NCI-H2227 (cell line): Measurements from ENCODE around the gene PPEF2.
A peak's percentile ranks its signal among the peaks of the same experiment; 100 is the strongest.
"Not testable (repeated sequence)": the region's sequence is repeated elsewhere in the genome, so short reads cannot be mapped to it uniquely, and the experiment has no call there.

Experiments used
- DNase-seq: peaks from one replicate; lab custom pipeline; 2025; ENCODE audit not compliant: unreplicated experiment; lab: John Stamatoyannopoulos, UW

The PPEF2 gene, protein sequence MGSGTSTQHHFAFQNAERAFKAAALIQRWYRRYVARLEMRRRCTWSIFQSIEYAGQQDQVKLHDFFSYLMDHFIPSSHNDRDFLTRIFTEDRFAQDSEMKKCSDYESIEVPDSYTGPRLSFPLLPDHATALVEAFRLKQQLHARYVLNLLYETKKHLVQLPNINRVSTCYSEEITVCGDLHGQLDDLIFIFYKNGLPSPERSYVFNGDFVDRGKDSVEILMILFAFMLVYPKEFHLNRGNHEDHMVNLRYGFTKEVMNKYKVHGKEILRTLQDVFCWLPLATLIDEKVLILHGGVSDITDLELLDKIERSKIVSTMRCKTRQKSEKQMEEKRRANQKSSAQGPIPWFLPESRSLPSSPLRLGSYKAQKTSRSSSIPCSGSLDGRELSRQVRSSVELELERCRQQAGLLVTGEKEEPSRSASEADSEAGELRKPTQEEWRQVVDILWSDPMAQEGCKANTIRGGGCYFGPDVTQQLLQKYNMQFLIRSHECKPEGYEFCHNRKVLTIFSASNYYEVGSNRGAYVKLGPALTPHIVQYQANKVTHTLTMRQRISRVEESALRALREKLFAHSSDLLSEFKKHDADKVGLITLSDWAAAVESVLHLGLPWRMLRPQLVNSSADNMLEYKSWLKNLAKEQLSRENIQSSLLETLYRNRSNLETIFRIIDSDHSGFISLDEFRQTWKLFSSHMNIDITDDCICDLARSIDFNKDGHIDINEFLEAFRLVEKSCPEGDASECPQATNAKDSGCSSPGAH

DNA sequence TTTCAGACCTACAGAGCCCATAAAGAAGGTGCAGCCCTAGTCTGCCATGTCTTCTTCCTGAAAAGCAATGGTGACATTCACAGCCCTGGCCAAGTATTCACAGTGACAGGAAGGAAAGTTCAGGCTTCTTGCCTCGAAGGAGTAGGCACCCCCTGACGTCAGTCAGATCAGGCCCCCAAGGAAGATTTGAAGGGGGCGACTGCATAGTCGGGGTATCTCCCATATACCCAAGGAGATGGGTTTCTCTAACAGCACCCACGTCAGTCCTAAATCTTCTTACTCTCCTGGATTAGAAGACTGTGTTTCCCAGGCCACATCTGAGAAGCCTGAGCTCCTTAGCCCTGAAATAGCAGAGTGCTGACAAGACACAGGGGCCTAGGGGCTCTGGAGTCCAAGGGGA, at the start of gene PPEF2:
Gene PPEF2, minus strand, starts transcription at position 101 of the 400 bp plus-strand sequence. CDS start 6,127 bp downstream, outside the sequence.
- DNase-seq, result no peak

DNA sequence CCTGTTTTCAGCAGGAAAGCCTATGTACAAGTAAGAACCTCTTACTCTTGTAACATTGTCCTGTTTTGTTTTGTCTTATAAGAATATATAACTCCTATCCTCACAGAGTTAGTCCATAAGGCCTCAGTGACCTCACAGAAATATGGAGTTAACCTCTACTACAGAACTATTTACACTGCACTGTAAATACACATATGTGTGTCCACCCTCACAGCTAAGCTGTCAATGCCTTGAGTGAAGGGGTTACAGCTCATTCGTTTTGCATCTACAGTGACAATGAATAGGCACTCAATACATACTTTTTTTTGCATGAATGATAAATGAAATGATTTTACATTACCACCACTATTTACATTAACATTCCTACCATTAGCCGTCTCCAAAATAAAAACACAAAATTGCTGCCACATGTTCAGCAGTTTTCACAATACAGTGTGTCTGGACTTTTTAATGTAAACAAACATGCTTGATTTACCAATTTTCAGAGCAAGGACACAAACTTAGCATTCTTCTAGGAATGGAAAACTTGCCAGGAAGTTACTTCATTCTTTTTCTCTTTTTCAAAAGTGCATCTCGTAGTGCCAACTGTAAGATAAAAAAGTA, 48.1 kb upstream of the PPEF2 start:
- DNase-seq, result no peak

DNA sequence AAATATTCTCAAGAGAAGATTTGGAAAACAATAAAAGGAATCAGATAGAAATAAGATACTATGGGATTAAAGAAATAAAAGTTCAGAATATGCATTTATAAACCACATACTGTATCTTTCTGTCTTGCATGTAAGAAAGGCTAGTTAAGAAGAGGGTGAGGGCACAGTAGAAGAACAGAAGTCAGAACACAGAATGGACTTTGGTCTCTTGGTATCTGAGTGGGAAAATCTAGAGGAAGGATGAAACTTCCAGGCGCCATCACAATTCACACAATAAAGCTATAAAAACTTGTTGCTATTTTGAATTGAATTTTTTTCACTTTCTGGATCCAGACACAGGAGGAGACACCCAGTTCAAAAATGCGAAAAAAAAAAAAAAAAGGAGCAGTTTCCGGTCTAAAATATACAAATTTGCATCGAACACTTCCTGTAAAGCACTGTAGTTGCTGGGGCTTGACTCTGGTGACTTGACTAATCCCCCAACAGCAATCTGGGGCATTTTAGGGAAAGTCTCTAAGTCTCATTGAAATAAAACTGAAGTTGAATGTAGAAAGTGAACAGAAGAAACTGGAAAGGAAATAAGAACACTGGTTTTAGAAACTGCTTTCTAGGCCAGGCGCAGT, 46.7 kb upstream of the PPEF2 start:
- DNase-seq, result no peak

DNA sequence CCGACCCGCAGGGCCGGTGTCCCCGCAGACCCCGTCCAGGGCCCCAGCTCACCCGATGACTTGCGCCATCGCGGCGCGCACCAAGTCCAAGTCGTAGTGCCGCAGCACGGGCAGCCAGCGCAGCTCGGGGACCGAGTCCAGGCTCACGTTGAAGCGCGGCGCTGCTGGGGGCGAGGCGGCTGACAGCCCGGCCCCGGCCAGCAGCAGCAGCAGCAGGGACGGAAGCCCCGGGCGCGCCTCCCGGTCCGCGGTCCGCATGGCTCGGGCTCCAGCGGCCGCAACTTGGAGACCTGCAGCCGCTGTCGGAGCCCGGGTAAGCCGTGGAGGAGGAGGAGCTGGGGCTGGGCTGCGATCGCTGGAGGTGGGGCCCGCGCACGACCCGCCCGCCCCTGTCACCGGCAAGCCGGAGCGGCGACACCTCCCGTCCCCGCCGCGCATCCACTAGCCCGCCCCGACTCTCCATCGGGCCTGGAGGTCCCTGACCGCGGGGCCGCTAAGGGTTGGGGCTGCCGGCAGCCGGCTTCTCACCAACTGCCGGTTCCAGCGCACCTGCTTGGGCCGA, 38.5 kb upstream of the PPEF2 start, which contains the start of gene NAAA:
Gene NAAA, minus strand, starts transcription at position 322 of the 562 bp plus-strand sequence. Its CDS starts 64 bp downstream, at position 258.
- peak; percentile 81 for DNase-seq

DNA sequence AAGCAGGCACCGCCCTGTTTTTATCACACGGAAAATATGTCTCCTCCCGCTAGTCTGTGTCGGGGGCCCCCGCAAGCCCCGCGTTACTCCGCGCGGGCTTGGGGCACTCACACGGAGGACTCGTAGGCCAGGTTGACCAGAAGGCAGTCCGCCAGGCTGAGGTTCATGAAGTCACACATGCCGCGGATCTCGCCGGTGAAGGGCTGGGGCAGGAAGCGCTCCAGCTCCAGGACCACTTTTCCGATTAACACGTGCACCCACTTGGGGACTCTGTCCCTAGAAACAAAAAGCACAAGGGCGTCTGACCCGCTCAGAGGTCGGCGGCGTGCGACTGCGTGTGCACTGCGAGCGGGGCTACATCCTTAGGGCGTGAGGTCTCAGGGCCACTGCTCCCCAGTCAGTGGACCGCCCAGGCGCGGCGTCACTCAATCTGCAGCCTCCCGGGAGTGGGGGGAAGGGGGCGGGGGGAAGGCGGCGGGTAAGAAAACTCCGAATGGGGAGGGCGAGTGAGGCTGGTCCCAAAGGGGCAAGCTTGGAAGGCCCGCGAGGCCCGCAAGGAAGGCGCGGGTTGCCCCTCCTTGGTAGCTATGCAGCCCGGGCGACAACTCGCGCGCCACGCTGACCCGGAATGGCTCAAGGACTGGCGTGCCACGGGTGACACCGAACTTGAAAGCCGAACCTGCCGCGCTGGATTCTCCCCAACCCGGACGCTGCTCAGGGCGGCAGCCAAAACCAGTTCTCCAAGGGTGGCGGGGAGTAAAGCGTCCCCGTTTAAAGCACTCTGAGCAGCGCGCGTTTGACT, 37.8 kb upstream of the PPEF2 start:
- peak; percentile 50 for DNase-seq

DNA sequence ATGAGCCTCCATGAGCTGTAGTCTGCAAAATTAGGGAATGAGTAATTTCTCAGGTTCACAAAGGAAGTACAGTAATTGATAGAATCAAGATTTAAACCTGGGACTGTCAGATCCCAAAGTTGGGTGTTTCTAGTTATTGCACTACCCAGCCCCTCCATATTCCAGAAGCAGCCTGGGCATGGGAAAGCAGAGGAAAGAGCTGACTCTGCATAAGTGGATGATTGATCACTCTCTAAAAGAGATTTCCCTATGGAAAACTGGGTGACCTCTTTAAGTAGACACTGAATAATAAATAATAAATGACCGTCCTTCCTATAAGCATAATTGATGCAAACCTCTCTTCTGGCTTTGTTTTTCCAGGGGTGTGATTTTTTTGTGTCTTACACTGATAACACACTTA, 33.4 kb upstream of the PPEF2 start:
- no peak for DNase-seq

DNA sequence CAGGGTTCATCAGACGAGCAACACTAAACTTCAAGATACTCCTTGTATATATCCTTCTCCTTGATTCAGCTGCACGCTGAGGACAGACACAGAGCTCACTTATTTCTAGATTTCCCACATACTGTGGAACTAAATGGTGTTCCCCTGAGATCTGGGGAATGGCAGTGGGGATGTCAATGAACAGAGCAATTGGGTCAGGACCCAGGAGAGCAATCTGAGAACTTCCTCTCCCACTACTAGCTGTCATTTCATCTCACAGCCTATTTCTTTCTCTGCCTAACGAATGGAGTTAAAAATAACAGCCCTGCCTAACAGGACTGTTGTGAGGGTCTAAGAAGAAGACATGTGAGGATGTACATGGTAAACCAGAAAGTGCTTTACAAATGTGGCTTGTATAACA, 27.9 kb upstream of the PPEF2 start:
- no peak for DNase-seq

DNA sequence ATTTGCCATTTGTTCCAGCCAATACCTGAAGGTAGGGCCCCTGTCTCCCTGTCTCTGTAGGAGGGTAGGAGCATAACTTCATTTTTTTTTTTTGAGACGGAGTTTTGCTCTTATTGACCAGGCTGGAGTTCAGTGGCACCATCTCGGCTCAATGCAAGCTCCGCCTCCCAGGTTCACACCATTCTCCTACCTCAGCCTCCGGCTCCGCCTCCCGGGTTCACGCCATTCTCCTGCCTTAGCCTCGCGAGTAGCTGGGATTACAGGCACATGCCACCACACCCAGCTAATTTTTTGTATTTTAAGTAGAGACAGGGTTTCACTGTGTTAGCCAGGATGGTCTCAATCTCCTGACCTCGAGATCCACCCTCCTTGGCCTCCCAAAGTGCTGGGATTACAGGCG, 22.7 kb upstream of the PPEF2 start:
- not testable (repeated sequence) for DNase-seq

DNA sequence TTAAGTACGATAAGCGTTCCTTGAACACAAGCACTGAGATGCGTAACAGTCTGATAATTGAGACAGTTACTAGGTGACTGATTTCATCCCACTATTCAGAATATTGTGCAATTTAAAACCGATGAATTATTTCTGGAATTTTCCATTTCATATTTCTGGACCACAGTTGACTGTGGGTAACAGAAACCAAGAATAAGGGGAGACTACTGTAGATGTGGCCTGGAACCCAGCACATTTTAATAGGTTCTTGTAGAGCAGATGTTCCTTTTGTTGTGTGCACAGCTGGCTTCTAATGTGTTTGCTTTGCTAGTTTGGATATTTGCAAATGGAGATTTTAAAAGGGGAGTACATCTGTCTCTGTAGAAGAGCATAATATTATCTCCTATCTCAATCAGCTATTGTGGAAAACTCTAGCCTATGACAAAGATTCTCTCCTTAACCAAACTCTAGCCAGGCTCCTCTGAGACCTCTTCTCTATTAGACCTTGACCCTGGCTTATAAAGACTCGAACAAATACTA, 22.1 kb upstream of the PPEF2 start:
- no peak for DNase-seq

DNA sequence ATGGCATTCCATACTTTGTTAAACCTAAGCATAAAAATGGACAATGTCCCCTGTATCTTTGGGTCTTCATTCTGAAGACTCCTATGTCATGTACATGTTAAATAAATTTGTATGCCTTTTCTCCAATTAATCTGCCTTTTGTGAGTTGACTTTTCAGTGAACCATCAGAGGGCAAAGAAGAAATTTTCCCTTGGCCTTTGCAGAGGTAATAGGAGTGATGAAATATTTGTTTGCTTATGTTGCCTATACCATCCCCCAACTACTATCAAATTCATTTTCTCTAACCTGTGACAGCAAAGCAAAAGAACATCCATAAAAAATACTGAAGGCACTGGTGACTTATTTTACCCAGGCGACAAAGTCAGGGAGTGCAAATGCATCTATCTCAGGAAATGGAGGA, 20.3 kb upstream of the PPEF2 start:
- no peak for DNase-seq

DNA sequence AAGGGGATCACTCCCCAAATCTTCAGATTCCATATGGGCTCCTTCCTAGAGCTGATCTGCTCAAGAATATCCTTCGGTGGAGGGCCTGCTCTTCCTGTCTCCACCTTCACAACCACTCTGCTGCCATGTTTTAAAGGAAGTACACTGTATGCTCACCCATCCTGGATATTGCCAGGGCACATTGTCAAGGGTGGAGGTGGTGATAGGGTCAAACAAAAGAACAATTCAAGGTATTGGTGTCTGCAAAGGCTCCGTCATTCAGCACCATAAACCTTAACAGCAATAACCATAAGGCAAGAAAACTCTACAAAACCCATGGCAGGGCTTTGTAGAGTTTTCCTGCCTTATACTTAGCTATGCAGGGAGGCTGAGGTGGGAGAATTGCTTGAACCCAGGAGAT, 19.7 kb upstream of the PPEF2 start:
- no peak for DNase-seq

DNA sequence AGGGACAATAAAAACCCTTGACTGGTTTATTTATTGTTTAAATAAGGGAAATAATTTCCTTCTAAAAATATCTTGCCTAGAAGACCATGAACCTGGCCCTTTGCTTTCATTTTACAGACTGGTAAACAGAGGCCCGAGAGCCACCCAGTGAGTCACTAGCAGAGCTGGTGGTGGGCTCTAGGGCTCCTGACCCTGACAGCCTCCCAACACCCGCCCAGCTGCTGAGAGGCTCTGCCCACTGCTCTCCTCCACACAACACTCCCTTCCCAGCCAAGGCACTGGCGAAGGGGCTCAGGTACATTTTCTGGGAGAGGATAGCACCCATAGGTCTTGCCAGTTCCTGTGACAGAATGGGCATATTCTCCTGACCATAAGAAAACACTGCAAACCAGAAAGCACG, 18.1 kb upstream of the PPEF2 start:
- no peak for DNase-seq

DNA sequence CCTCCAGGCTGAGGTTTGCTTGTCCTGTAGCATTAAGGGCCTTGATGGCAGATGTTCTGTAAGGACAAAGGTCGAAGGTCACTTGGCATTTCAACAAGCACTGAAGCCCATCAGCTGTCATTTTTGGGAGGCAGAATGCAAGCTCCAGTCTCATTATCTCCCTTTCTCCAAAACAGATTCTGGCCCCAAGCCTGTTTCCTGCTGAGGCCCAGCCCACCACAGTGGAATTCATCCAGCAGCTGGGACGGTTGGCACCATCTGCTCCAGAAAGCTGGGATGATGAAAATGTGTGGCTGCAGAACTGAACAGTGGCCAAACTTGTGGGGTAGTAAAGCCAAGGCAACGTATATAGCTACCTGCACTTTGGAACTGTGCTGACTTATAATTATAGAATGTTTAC, 17.7 kb upstream of the PPEF2 start:
- DNase-seq, result no peak

DNA sequence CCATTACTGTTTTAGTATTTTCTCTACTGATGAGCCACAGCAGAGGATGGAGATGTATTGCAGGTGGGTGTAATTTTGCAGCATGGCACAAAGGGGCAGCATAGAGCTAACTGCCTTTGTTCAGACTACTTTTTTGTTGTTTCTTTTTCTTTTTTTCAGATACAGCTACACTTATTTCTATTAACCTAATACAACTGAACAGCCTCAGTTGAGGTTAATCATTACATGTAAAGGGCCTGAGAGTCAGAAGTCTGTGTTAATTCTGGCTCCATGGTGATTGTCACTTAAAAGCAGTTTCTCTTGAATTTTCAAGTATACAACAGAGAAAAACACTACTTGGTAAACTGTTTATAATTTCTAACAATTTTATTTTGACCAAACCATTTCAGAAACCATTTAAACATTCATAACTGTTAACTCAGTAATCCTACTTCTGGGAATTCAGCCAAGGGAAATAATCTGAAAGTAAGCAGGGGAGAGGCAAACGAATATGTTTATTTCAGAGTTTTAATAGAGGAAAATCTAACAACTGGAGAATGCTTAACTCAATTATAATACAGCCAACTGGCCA, 13.9 kb upstream of the PPEF2 start:
- DNase-seq, result peak; percentile 9

DNA sequence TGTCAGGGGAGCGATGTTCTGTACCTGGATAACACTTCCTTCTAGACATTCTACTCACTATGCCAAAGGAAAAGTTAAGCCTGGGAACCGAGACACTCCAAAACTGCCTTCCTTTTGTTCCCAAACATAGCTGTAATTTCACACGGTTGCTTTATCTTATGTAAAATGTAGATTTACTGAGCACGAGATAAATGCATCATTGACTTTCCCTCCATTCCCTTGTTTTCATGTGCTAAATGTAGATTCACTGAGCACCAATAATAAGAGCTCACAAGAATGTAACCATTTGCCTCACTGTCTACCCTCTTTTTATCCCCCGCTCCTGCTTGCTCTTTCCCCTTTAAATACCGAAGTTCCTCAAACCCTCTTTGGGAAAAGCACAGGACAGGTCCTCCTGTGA, 10.7 kb upstream of the PPEF2 start:
- no peak for DNase-seq

DNA sequence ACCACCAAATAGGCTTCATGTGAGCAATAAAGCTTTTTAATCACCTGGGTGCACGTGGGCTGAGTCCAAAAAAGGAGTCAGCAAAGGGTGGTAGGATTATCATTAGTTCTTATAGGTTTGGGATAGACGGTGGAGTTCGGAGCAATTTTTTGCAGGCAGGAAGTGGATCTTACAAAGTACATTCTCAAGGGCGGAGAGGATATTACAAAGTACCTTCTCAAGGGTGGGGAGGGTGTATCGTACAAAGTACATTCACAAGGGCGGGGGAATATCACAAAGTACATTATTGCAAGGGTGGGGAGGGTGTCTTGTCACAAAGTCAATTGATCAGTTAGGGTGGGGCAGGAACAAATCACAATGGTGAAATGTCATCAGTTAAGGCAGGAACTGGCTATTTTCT, 8.6 kb upstream of the PPEF2 start:
- not testable (repeated sequence) for DNase-seq

DNA sequence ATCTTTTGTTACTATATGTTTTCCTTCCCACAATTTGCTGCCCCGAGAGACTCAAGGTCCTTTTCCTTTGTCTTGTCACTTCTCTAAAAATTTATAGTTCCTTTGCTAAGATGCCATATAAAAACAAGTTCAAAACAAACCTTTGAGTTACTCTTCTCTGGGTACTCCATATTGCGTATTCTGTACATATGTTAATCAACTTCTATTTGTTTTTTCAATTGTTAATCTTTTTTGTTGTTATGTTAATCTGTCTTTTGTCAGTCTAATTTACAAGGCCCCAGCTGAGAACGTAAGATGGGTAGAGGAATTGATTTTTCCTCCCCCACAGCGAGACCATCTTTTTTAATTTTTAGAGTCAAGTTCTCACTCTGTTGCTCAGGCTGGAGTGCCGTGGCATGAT, 7.2 kb upstream of the PPEF2 start:
- DNase-seq, result no peak

DNA sequence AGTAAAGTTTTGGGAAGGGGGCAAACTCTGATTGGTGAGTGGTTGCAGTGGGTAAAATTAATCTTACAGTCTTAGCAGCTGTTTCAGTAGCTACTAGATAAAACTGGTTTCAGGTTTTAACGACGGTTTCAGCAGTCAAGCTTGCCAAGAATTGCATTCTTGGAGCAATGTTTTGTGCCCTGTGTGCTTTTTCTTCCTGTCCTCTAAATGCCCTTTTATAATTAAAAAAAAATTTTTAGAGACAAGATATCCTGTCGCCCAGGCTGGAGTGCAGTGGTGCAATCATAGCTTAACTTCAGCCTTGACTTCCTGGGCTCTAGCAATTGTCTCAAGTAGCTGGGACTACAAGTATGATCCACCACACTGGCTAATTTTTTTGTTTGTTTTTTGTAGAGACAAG, 6.3 kb upstream of the PPEF2 start:
- DNase-seq, result no peak

DNA sequence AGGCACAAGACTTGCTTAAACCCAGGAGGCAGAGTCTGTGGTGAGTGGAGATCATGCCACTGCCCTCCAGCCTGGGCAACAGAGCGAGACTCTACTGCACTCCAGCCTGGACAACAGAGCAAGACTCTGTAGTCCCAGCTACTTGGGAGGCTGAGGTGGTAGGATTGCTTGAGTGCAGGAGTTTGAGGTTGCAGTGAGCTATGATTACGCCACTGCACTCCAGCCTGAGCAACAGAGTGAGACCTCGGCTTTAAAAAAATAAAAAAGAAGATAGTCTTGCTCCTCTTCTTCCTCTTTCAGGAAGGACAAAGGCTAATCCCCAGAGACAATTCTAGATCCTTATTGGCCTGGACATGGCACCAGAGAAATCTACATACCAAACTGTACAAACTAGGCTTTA, 5.7 kb upstream of the PPEF2 start:
- no peak for DNase-seq

DNA sequence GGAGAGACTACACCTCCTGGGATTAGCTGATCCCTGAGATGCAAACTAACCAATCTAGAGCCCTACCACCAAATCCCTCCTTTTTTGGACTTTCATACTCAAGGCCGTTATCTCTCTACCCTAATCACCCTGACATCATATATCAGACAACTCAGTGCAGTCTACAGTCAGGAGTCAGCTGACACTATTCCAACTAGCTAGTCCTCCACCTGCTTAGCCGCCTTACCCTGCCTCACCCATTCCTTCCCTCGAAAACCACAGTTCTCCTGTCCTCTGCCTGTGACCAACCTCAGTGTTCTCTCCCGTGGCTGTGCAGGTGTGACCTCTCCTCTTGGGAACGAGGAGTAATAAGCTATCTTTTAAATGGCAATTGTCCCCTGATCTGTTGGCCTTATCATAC, 1.8 kb upstream of the PPEF2 start:
- DNase-seq, result no peak
